ENCODE measurements around the gene ARHGAP24. TPM values are rescaled to one million over a fixed set of nuclear protein-coding genes. Genes with fewer than 3 reads are reported as not detected.

The ARHGAP24 gene
- total RNA-seq, 2 donors from 2014 or later: 66.8 to 85.6 TPM

GRCh38 chr4:85831647-85832046 lies 356.7 kb downstream of the ARHGAP24 start:
- no peak overlapping the region for H3K27ac ChIP-seq (ENCODE audit: low read depth, low read length)
- no peak overlapping the region for H3K4me3 ChIP-seq (ENCODE audit: low read length)
- no peak overlapping the region for H3K9ac ChIP-seq (ENCODE audit: extremely low read depth, low read length, poor library complexity, severe bottlenecking)
- H3K27me3 ChIP-seq (ENCODE audit: control insufficient read depth, insufficient read depth, low read length, poor library complexity, severe bottlenecking): no peaks in the 10 kb centered on the region
- Mint-ChIP-seq H3K9me3 (no peaks in the 10 kb centered on the region), H3K27ac (peak overlapping the region; percentile 7), H3K27me3 (ENCODE audit: insufficient read depth) (no peaks in the 10 kb centered on the region), H3K36me3 (ENCODE audit: low read depth) (no peaks in the 10 kb centered on the region), H3K4me1 (peaks cover 37% of the 10 kb centered on the region), H3K4me3 (no peak overlapping the region)
- no peak for DNase-seq
- no peaks in the 10 kb centered on the region for H3K36me3 ChIP-seq (ENCODE audit: control insufficient read depth, insufficient read depth, low read length)
- TF ChIP-seq CTCF (conservative IDR thresholded peaks at IDR 0.05): no peak
- 92% methylated on average over 3 of the region's 3 CpGs; no CpG with 5 or more reads in 1 of the 2 experiments for WGBS, 2 experiments (ENCODE audit: insufficient coverage in 1 of 2, insufficient read length in 1 of 2)
- H3K4me1 ChIP-seq (ENCODE audit: control insufficient read depth, insufficient read depth, low read length): peaks cover 8% of the 10 kb centered on the region
- no peaks in the 10 kb centered on the region for H3K9me3 ChIP-seq (ENCODE audit: control insufficient read depth, low read length)

GRCh38 chr4:85833302-85833701 lies 358.4 kb downstream of the ARHGAP24 start:
- no peaks in the 10 kb centered on the region for H3K9me3 ChIP-seq (ENCODE audit: control insufficient read depth, low read length)
- H3K36me3 ChIP-seq (ENCODE audit: control insufficient read depth, insufficient read depth, low read length): no peaks in the 10 kb centered on the region
- no peak for DNase-seq
- Mint-ChIP-seq H3K4me3 (no peak overlapping the region), H3K27me3 (ENCODE audit: insufficient read depth) (no peaks in the 10 kb centered on the region), H3K9me3 (no peaks in the 10 kb centered on the region), H3K4me1 (peaks cover 27% of the 10 kb centered on the region), H3K36me3 (ENCODE audit: low read depth) (no peaks in the 10 kb centered on the region), H3K27ac (no peak overlapping the region)
- H3K4me1 ChIP-seq (ENCODE audit: control insufficient read depth, insufficient read depth, low read length): peaks cover 2% of the 10 kb centered on the region
- no peak overlapping the region for H3K4me3 ChIP-seq (ENCODE audit: low read length)
- TF ChIP-seq CTCF (conservative IDR thresholded peaks at IDR 0.05): no peak
- no peaks in the 10 kb centered on the region for H3K27me3 ChIP-seq (ENCODE audit: control insufficient read depth, insufficient read depth, low read length, poor library complexity, severe bottlenecking)
- WGBS, 2 experiments (ENCODE audit: insufficient coverage in 1 of 2, insufficient read length in 1 of 2): 59 to 63% methylated on average over 2 to 3 of the region's 3 CpGs
- H3K9ac ChIP-seq (ENCODE audit: extremely low read depth, low read length, poor library complexity, severe bottlenecking): no peak overlapping the region
- no peak overlapping the region for H3K27ac ChIP-seq (ENCODE audit: low read depth, low read length)

GRCh38 chr4:85834934-85835333 lies 360.0 kb downstream of the ARHGAP24 start:
- H3K4me3 ChIP-seq (ENCODE audit: low read length): no peak overlapping the region
- WGBS, 2 experiments (ENCODE audit: insufficient coverage in 1 of 2, insufficient read length in 1 of 2): 80 to 92% methylated on average over 3 to 6 of the region's 6 CpGs
- Mint-ChIP-seq H3K27ac (no peak overlapping the region), H3K27me3 (ENCODE audit: insufficient read depth) (no peaks in the 10 kb centered on the region), H3K36me3 (ENCODE audit: low read depth) (no peaks in the 10 kb centered on the region), H3K4me3 (no peak overlapping the region), H3K4me1 (peaks cover 19% of the 10 kb centered on the region), H3K9me3 (no peaks in the 10 kb centered on the region)
- no peak overlapping the region for H3K9ac ChIP-seq (ENCODE audit: extremely low read depth, low read length, poor library complexity, severe bottlenecking)
- no peak for TF ChIP-seq CTCF (conservative IDR thresholded peaks at IDR 0.05)
- H3K9me3 ChIP-seq (ENCODE audit: control insufficient read depth, low read length): no peaks in the 10 kb centered on the region
- H3K4me1 ChIP-seq (ENCODE audit: control insufficient read depth, insufficient read depth, low read length): peaks cover 2% of the 10 kb centered on the region
- no peaks in the 10 kb centered on the region for H3K27me3 ChIP-seq (ENCODE audit: control insufficient read depth, insufficient read depth, low read length, poor library complexity, severe bottlenecking)
- H3K27ac ChIP-seq (ENCODE audit: low read depth, low read length): no peak overlapping the region
- no peak for DNase-seq
- H3K36me3 ChIP-seq (ENCODE audit: control insufficient read depth, insufficient read depth, low read length): no peaks in the 10 kb centered on the region

All from endodermal cell (in vitro differentiated cells).